PC-3 (cell line): ENCODE measurements around the gene TP53AIP1. TPM values are rescaled to one million over a fixed set of nuclear protein-coding genes. Genes with fewer than 3 reads are reported as not detected.

Experiments used
- ATAC-seq: fragments of 200-7000 bp; cut with Tn5 transposase; 2 replicates; pipeline ENCODE4 v1.9.1; 2020; ENCODE audit warnings: mild to moderate bottlenecking, moderate library complexity
- BruUV-seq: library from RNA; stranded (reverse); fragments of 400-500 nt; replicated peaks from 2 replicates; lab custom pipeline; 2021; lab: Mats Ljungman, UMichigan
- CTCF ChIA-PET: fragments of 300-600 bp; sonication (Branson Sonifier 250); formaldehyde crosslinking; loops from one replicate; lab custom pipeline; 2022; ENCODE audit warnings: antibody characterized with exemption; lab: Charles Lee
- POLR2A ChIA-PET: fragments of 300-600 bp; sonication (Branson Sonifier 250); formaldehyde crosslinking; loops from one replicate; lab custom pipeline; 2022; ENCODE audit warnings: antibody characterized with exemption; ENCODE audit not compliant: unreplicated experiment; lab: Charles Lee
- DNase-seq: peaks from one replicate; pipeline ENCODE4 v3.0.0-alpha.2; 2015
- H2AFZ ChIP-seq: fragments of 300-600 bp; sonication (generic); 2 replicates; pipeline ENCODE4 v1.6.0; 2016; ENCODE audit warnings: antibody characterized with exemption, low read length
- H3F3A ChIP-seq: fragments of 300-600 bp; sonication (generic); one replicate; pipeline ENCODE4 v1.6.0; 2017; ENCODE audit warnings: antibody characterized with exemption, low read length, control low read depth, mild to moderate bottlenecking; ENCODE audit not compliant: unreplicated experiment
- H3K27ac ChIP-seq: fragments of 300-600 bp; sonication (generic); 2 replicates; pipeline ENCODE4 v1.5.1; 2016; ENCODE audit warnings: mild to moderate bottlenecking, low read length
- H3K27me3 ChIP-seq: fragments of 300-600 bp; sonication (generic); 2 replicates; pipeline ENCODE4 v1.6.1; 2016; ENCODE audit warnings: low read length, mixed read lengths
- H3K36me3 ChIP-seq: fragments of 300-600 bp; sonication (generic); 2 replicates; pipeline ENCODE4 v1.6.1; 2016; ENCODE audit warnings: low read depth, mixed run types, low read length, mixed read lengths
- H3K4me1 ChIP-seq: fragments of 300-600 bp; sonication (generic); 2 replicates; pipeline ENCODE4 v1.5.1; 2016; ENCODE audit warnings: low read length; ENCODE audit not compliant: insufficient read depth
- H3K4me2 ChIP-seq: fragments of 300-600 bp; sonication (generic); 2 replicates; pipeline ENCODE4 v1.6.0; 2016; ENCODE audit warnings: low read length
- H3K4me3 ChIP-seq: fragments of 300-600 bp; sonication (generic); 2 replicates; pipeline ENCODE4 v1.5.1; 2016; ENCODE audit warnings: mild to moderate bottlenecking, low read length, mixed read lengths
- H3K79me2 ChIP-seq: fragments of 300-600 bp; sonication (generic); 2 replicates; pipeline ENCODE4 v1.6.1; 2017; ENCODE audit warnings: low read length, mixed read lengths
- H3K9ac ChIP-seq: fragments of 300-600 bp; sonication (generic); 2 replicates; pipeline ENCODE4 v1.6.0; 2016; ENCODE audit warnings: mild to moderate bottlenecking, low read length
- H3K9me2 ChIP-seq: fragments of 300-600 bp; sonication (generic); replicated peaks from 2 replicates; pipeline ENCODE4 v1.6.1; 2016; ENCODE audit warnings: mixed run types, low read length, mixed read lengths
- H3K9me3 ChIP-seq: fragments of 300-600 bp; sonication (generic); 2 replicates; pipeline ENCODE4 v1.6.1; 2016; ENCODE audit warnings: low read length, mixed read lengths
- H4K20me1 ChIP-seq: fragments of 300-600 bp; sonication (generic); 2 replicates; pipeline ENCODE4 v1.6.1; 2016; ENCODE audit warnings: low read length, mixed read lengths
- EZH2 ChIP-seq: fragments of 300-600 bp; sonication (generic); IDR thresholded peaks from one replicate; pipeline ENCODE4 v1.6.1; 2017; ENCODE audit warnings: antibody characterized with exemption, mild to moderate bottlenecking, low read length; ENCODE audit not compliant: unreplicated experiment
- EZH2phosphoT487 ChIP-seq: fragments of 300-600 bp; sonication (generic); IDR thresholded peaks from 2 replicates; pipeline ENCODE4 v1.6.1; 2018; ENCODE audit warnings: mild to moderate bottlenecking, antibody characterized with exemption, low read length, borderline replicate concordance
- intact Hi-C: fragments of 100-400 bp; cut with micrococcal nuclease; formaldehyde crosslinking; loops from 2 replicates; pipeline ENCODE4 v1.9.0; 2023
- total RNA-seq: library from RNA; depleted of rRNA; stranded (reverse); fragments of >200 nt; gene quantifications from 2 replicates; pipeline ENCODE4 v1.2.3, GENCODE V29; 2014
- TF ChIP-seq, protein P1 (sequence below): fragments of 300-600 bp; sonication (generic); conservative IDR thresholded peaks from 2 replicates; pipeline ENCODE4 v1.5.1; 2017; ENCODE audit warnings: antibody characterized with exemption, low read depth, mild to moderate bottlenecking, low read length

The TP53AIP1 gene
- total RNA-seq, 1 experiment from 2014 or later = 0.58 TPM

DNA sequence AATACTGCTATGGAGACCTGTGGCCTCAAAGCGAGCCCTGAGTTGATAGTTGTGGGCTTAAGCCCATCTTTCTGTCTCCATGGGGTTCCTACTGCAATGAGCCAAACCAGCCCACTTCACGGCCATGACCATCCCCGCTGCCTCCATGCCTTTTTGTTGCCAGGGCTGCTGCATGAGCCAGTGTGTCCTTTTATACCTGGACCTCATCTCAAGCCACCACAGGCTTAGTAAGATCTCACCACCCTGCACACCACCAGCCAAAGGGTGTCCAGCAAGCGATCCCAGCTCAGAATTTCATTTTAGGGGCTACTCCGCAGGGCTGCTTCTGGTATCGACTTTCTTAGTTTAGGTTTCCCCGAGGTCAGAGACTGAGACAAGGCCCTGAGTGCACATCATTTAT, 8.3 kb downstream of the TP53AIP1 start:
- Histone ChIP-seq H3K4me3 (no peak overlapping the region), H4K20me1 (no peaks in the 10 kb centered on the region), H3K36me3 (no peaks in the 10 kb centered on the region), H3K9me3 (no peaks in the 10 kb centered on the region), H3K4me2 (no peak overlapping the region), H3K4me1 (no peaks in the 10 kb centered on the region), H2AFZ (no peak overlapping the region), H3K79me2 (no peaks in the 10 kb centered on the region), H3K27ac (no peak overlapping the region), H3K9ac (no peak overlapping the region), H3K27me3 (no peaks in the 10 kb centered on the region), H3K9me2 (no peaks in the 10 kb centered on the region), H3F3A (no peaks in the 10 kb centered on the region)
- no TSS peak for BruUV-seq
- no peak for TF ChIP-seq EZH2phosphoT487
- TF ChIP-seq, protein P1, sequence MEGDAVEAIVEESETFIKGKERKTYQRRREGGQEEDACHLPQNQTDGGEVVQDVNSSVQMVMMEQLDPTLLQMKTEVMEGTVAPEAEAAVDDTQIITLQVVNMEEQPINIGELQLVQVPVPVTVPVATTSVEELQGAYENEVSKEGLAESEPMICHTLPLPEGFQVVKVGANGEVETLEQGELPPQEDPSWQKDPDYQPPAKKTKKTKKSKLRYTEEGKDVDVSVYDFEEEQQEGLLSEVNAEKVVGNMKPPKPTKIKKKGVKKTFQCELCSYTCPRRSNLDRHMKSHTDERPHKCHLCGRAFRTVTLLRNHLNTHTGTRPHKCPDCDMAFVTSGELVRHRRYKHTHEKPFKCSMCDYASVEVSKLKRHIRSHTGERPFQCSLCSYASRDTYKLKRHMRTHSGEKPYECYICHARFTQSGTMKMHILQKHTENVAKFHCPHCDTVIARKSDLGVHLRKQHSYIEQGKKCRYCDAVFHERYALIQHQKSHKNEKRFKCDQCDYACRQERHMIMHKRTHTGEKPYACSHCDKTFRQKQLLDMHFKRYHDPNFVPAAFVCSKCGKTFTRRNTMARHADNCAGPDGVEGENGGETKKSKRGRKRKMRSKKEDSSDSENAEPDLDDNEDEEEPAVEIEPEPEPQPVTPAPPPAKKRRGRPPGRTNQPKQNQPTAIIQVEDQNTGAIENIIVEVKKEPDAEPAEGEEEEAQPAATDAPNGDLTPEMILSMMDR = no peak
- TF ChIP-seq EZH2 = no peak
- ATAC-seq (no peak), DNase-seq (no peak)
- ChIA-PET POLR2A (no interaction called here), CTCF (interaction anchor here (0.6 kb wide), 1 partner anchor 22 kb away, joined by 3 read pairs; no protein-coding TSS in a partner anchor)
- intact Hi-C loops = no loop called here

DNA sequence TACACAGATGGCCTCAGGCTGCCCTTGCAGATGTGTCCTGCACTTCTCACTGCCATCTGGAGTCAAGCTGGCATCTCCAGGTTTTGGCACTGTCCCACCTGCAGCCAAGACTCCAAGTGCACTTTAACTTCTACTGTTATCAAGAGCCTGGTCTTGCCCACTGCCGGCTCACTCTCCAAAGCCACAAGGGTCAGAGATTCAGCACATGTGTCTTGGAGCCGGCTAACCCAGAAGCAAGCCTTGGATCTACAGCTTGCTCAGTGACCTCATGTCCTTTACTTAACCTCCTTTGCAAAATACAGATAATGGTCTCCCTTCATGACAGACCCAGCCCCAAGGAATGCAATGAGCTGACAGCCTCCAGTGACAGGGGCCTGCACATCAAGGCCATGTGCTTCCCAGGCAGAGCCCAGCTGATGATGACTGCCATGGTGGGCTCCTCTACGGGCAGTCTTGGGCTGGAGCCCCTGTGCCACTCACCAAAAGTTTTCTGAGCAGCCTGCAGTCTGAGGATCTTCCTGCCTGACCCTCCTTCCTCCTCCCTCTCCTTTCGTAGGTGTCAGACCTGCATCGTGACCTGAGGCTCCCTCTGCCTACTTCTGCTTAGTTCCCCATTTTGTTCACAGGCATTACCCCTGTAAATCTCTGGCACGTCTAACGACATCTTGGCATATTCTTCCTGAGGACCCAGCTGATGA, 9.0 kb downstream of the TP53AIP1 start:
- Histone ChIP-seq H3K27ac (no peak overlapping the region), H3F3A (no peaks in the 10 kb centered on the region), H3K36me3 (no peaks in the 10 kb centered on the region), H3K9me3 (no peaks in the 10 kb centered on the region), H3K9ac (no peak overlapping the region), H3K4me1 (no peaks in the 10 kb centered on the region), H3K4me2 (no peak overlapping the region), H3K9me2 (no peaks in the 10 kb centered on the region), H4K20me1 (no peaks in the 10 kb centered on the region), H2AFZ (no peak overlapping the region), H3K4me3 (no peak overlapping the region), H3K27me3 (no peaks in the 10 kb centered on the region), H3K79me2 (no peaks in the 10 kb centered on the region)
- DNase-seq (no peak), ATAC-seq (no peak)
- POLR2A ChIA-PET = no interaction called here
- BruUV-seq = no TSS peak
- CTCF ChIA-PET = no interaction called here
- TF ChIP-seq, protein P1 = no peak
- no peak for TF ChIP-seq EZH2phosphoT487
- no peak for TF ChIP-seq EZH2
- intact Hi-C loops = no loop called here

DNA sequence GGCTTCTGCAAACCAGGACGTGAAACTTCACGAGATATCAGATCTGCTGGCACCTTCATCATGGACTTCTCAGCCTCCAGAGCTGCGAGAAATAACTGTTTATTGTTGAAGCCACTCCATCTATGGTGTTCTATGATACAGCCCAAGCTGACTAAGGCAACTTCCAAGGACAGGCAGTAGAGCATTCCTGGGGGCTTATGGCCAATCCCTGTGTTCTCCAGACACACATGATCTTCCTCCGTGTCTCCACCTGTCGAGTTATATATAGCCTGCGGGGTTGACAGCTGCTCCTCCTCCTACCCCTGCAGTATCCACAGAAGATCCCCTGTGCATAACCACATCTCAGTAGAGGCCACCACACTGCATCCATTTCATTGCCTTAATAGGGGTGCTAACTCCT, 11.0 kb downstream of the TP53AIP1 start:
- Histone ChIP-seq H2AFZ (no peak overlapping the region), H4K20me1 (no peaks in the 10 kb centered on the region), H3K9me2 (no peaks in the 10 kb centered on the region), H3K9me3 (no peaks in the 10 kb centered on the region), H3K27me3 (no peaks in the 10 kb centered on the region), H3K4me1 (no peaks in the 10 kb centered on the region), H3K79me2 (no peaks in the 10 kb centered on the region), H3K4me2 (no peak overlapping the region), H3K27ac (no peak overlapping the region), H3K9ac (no peak overlapping the region), H3K4me3 (no peak overlapping the region), H3K36me3 (no peaks in the 10 kb centered on the region), H3F3A (no peaks in the 10 kb centered on the region)
- DNase-seq (no peak), ATAC-seq (no peak)
- TF ChIP-seq, protein P1 = no peak
- TF ChIP-seq EZH2phosphoT487 (no peak), EZH2 (no peak)
- ChIA-PET CTCF (no interaction called here), POLR2A (no interaction called here)
- intact Hi-C loops = no loop called here
- no TSS peak for BruUV-seq
